K562 (cell line): ENCODE measurements around the gene ZDHHC8. TPM values are rescaled to one million over a fixed set of nuclear protein-coding genes. Genes with fewer than 3 reads are reported as not detected.
A peak's percentile ranks its signal among the peaks of the same experiment; 100 is the strongest.

ENCODE experiments used
- ATF2 ChIP-seq: sonication (generic); formaldehyde crosslinking; IDR thresholded peaks from 2 replicates; pipeline ENCODE4 v1.8.1; 2022; ENCODE audit warnings: missing genetic modification reagents
- CTCF ChIP-seq, 3 experiments: IDR thresholded peaks in 2 of 3; conservative IDR thresholded peaks in 1 of 3; 2 replicates each; pipeline ENCODE4 v1.5.1; 2011 to 2012; ENCODE audit warnings: low read length in 3 of 3, mild to moderate bottlenecking in 3 of 3, control low read depth in 2 of 3, improper control_type of control experiment in 1 of 3, inconsistent platforms in 1 of 3, low read depth in 1 of 3, mixed read lengths in 1 of 3, moderate library complexity in 1 of 3; ENCODE audit not compliant: insufficient read depth in 2 of 3
- HDAC2 ChIP-seq: fragments of 450-650 bp; IDR thresholded peaks from 2 replicates; pipeline ENCODE4 v1.6.1; 2016; ENCODE audit warnings: mild to moderate bottlenecking
- HES1 ChIP-seq: fragments of 450-650 bp; IDR thresholded peaks from 2 replicates; pipeline ENCODE4 v1.6.1; 2016; ENCODE audit warnings: low read depth, mild to moderate bottlenecking, moderate library complexity
- HINFP ChIP-seq: fragments of 450-650 bp; conservative IDR thresholded peaks from 2 replicates; pipeline ENCODE4 v1.6.1; 2016; ENCODE audit warnings: missing genetic modification characterization, low read depth, mild to moderate bottlenecking, control low read depth, missing compliant biosample characterization
- NR4A1 ChIP-seq, 2 experiments: fragments of 250-450 bp in 1 of 2; fragments of 450-650 bp in 1 of 2; sonication (Bioruptor Pico) in 1 of 2; IDR thresholded peaks; 2 replicates each; pipeline versions ENCODE4 v1.4.0 to v1.6.1; 2016 to 2020; ENCODE audit warnings: mild to moderate bottlenecking in 2 of 2, missing compliant biosample characterization in 1 of 2, missing genetic modification characterization in 1 of 2, moderate library complexity in 1 of 2
- PHTF2 ChIP-seq: fragments of 250-450 bp; sonication (Bioruptor Pico); IDR thresholded peaks from 2 replicates; pipeline ENCODE4 v1.5.0; 2021; ENCODE audit warnings: mild to moderate bottlenecking
- PURB ChIP-seq: sonication (generic); formaldehyde crosslinking; IDR thresholded peaks from 2 replicates; pipeline ENCODE4 v1.9.0; 2021; ENCODE audit warnings: low read depth, mild to moderate bottlenecking, missing genetic modification reagents
- SAFB2 ChIP-seq: fragments of 200-400 bp; formaldehyde crosslinking; IDR thresholded peaks from 2 replicates; pipeline ENCODE4 v1.6.1; 2018; ENCODE audit warnings: borderline replicate concordance, low read length, low read depth, moderate library complexity; ENCODE audit not compliant: severe bottlenecking
- TAL1 ChIP-seq: fragments of 450-650 bp; IDR thresholded peaks from 2 replicates; pipeline ENCODE4 v1.6.1; 2016; ENCODE audit warnings: mild to moderate bottlenecking
- THRB ChIP-seq: fragments of 450-650 bp; formaldehyde crosslinking; conservative IDR thresholded peaks from 2 replicates; pipeline ENCODE4 v1.4.0; 2022; ENCODE audit warnings: mild to moderate bottlenecking, missing genetic modification characterization
- USF1 ChIP-seq: sonication (generic); formaldehyde crosslinking; IDR thresholded peaks from 2 replicates; pipeline ENCODE4 v1.9.0; 2022; ENCODE audit warnings: mild to moderate bottlenecking, missing genetic modification reagents
- XRCC4 ChIP-seq: IDR thresholded peaks from one replicate; pipeline ENCODE4 v1.6.1; 2011; ENCODE audit not compliant: insufficient read depth, insufficient read length; ENCODE audit errors: extremely low read depth
- ZFX ChIP-seq: sonication (generic); formaldehyde crosslinking; IDR thresholded peaks from 2 replicates; pipeline ENCODE4 v1.8.0; 2022; ENCODE audit warnings: mild to moderate bottlenecking, missing genetic modification reagents, moderate library complexity
- ZNF175 ChIP-seq: fragments of 200-800 bp; sonication (Bioruptor generic); IDR thresholded peaks from 2 replicates; pipeline ENCODE4 v1.6.1; 2016; ENCODE audit warnings: low read depth, mild to moderate bottlenecking, missing genetic modification characterization, missing compliant biosample characterization
- ZNF512 ChIP-seq: IDR thresholded peaks from 2 replicates; pipeline ENCODE4 v1.6.1; 2016; ENCODE audit warnings: missing genetic modification characterization, missing compliant biosample characterization
- ZNF785 ChIP-seq: fragments of 250-450 bp; sonication (Bioruptor Pico); IDR thresholded peaks from 2 replicates; pipeline ENCODE4 v1.4.0; 2020; ENCODE audit warnings: mild to moderate bottlenecking
- polyA plus RNA-seq, 8 experiments: library from polyadenylated mRNA; depleted of rRNA in 4 of 8; stranded (reverse) in 5 of 8; unstranded in 3 of 8; fragments of >200 nt; fragmentation: Nextera tagmentation in 2 of 8; fragmentation: Illumina TruSeq in 1 of 8; extraction: Ambion mirVana in 2 of 8; extraction: Trizol in 1 of 8; gene quantifications; 2 replicates each; pipeline versions ENCODE4 v1.2.1 to v1.2.3, GENCODE V29; 2011 to 2014; ENCODE audit warnings: inconsistent platforms in 1 of 8, missing spikeins in 1 of 8
- total RNA-seq, 7 experiments: library from RNA; depleted of rRNA in 6 of 7; stranded (reverse); fragments of >200 nt in 6 of 7; fragmentation: Illumina TruSeq in 2 of 7; extraction: Trizol in 2 of 7; gene quantifications; 2 replicates each; pipeline versions ENCODE4 v1.2.1 to v1.2.3, GENCODE V29; 2011 to 2021; ENCODE audit warnings: low replicate concordance in 1 of 7

The ZDHHC8 gene
- total and polyA plus RNA-seq, 9 of the 15 experiments (the other 6 are each of a cell fraction or from before 2014, with no cell fraction given): 0.04 to 109 (median 16.4) TPM

- TF ChIP-seq ZNF175 (CRISPR knock-in tag): no peak
- no peak for TF ChIP-seq NR4A1 (CRISPR knock-in tag; IDR thresholded peaks at IDR 0.05)
- TF ChIP-seq NR4A1 (tag; IDR thresholded peaks at IDR 0.05): no peak
- peak; percentile 26; the same call in 1 of the 2 replicates for TF ChIP-seq USF1 (CRISPR knock-in tag)
- TF ChIP-seq TAL1: no peak
- TF ChIP-seq ZNF785 (CRISPR knock-in tag): no peak
- TF ChIP-seq PHTF2 (CRISPR knock-in tag): no peak
- no peak for TF ChIP-seq XRCC4
- TF ChIP-seq HINFP (tag): no peak
- peak; percentile 14; the same call in 1 of the 2 replicates for TF ChIP-seq ZFX (CRISPR knock-in tag)
- peak in 1 of 3 experiments; percentile 18; a peak in 1 of 6 replicates for TF ChIP-seq CTCF (IDR thresholded peaks at IDR 0.05 in 2 of 3, conservative IDR thresholded peaks at IDR 0.05 in 1 of 3; ENCODE audit: insufficient read depth in 2 of 3, low read depth in 1 of 3, low read length in 3 of 3)
- TF ChIP-seq PURB (CRISPR knock-in tag): 0 out of 2 replicates have a peak, but pooled peaks have one; percentile 29
- peak; percentile 53; the same call in 1 of the 2 replicates for TF ChIP-seq ATF2 (CRISPR knock-in tag)
- TF ChIP-seq ZNF512 (tag): no peak
- no peak for TF ChIP-seq SAFB2
- no peak for TF ChIP-seq HDAC2
- TF ChIP-seq THRB (CRISPR knock-in tag): no peak
- no peak for TF ChIP-seq HES1
Measured at GRCh38 chr22:20180640-20181039, 49.0 kb downstream of the ZDHHC8 start (continued).
